ENCODE measurements around the gene CBARP. TPM values are rescaled to one million over a fixed set of nuclear protein-coding genes. Genes with fewer than 3 reads are reported as not detected.
A peak's percentile ranks its signal among the peaks of the same experiment; 100 is the strongest.

CBARP gene
- total and polyA plus RNA-seq, 7 experiments from 2014 or later = 0.15 to 0.27 TPM; not detected in 5

GRCh38 chr19:1216756-1217155, 21.0 kb downstream of the CBARP start:
- H3K4me1 Mint-ChIP-seq = peaks cover 14 to 21% (median 15%) of the 10 kb centered on the region in 7 donors
- ChIA-PET CTCF (no interaction called here), POLR2A (no interaction called here)
- Histone ChIP-seq H3K9me3 (ENCODE audit: control insufficient read depth in 2 of 3, low read length in 3 of 3) (no peaks in the 10 kb centered on the region), H3K4me1 (ENCODE audit: control insufficient read depth in 2 of 2, insufficient read depth in 2 of 2, low read length in 2 of 2) (peaks cover 12 to 16% of the 10 kb centered on the region in 2 donors), H3K27me3 (ENCODE audit: control insufficient read depth in 2 of 2, insufficient read depth in 2 of 2, low read length in 2 of 2) (no peaks in the 10 kb centered on the region), H3K36me3 (ENCODE audit: control insufficient read depth in 2 of 3, insufficient read depth in 3 of 3, low read length in 3 of 3) (peaks cover 0 to 34% (median 5%) of the 10 kb centered on the region in 3 experiments), H3K4me3 (ENCODE audit: low read length) (no peak overlapping the region), H3K27ac (ENCODE audit: low read depth, low read length) (no peak overlapping the region)
- peaks cover 0 to 7% (median 5%) of the 10 kb centered on the region in 5 donors for H3K36me3 Mint-ChIP-seq
- intact Hi-C loops (cut with micrococcal nuclease) = no loop called here
- H3K4me3 Mint-ChIP-seq = no peak overlapping the region
- no peaks in the 10 kb centered on the region for H3K27me3 Mint-ChIP-seq
- ATAC-seq = no peak
- H3K9me3 Mint-ChIP-seq = peaks cover 0 to 2% (median 0%) of the 10 kb centered on the region in 11 donors
- no peak overlapping the region for H3K27ac Mint-ChIP-seq
- no peak for DNase-seq

- no peaks in the 10 kb centered on the region for H3K9me3 ChIP-seq (ENCODE audit: control insufficient read depth in 2 of 3, low read length in 3 of 3)
- H3K4me3 ChIP-seq (ENCODE audit: low read length) = no peak overlapping the region
- no peak for ATAC-seq
- no peak for DNase-seq
- Mint-ChIP-seq H3K36me3 (peaks cover 0 to 10% (median 5%) of the 10 kb centered on the region in 5 donors), H3K27ac (no peak overlapping the region), H3K4me3 (no peak overlapping the region), H3K27me3 (no peaks in the 10 kb centered on the region), H3K9me3 (peaks cover 0 to 2% (median 0%) of the 10 kb centered on the region in 11 donors), H3K4me1 (peaks cover 18 to 29% (median 23%) of the 10 kb centered on the region in 7 donors)
- no peak overlapping the region for H3K27ac ChIP-seq (ENCODE audit: low read depth, low read length)
- intact Hi-C loops (cut with micrococcal nuclease) = no loop called here
- ChIA-PET CTCF (no interaction called here), POLR2A (interaction anchor here (1.8 kb wide), 1 partner anchor 84 kb away, joined by 5 read pairs; no protein-coding TSS in a partner anchor)
- no peaks in the 10 kb centered on the region for H3K27me3 ChIP-seq (ENCODE audit: control insufficient read depth in 2 of 2, insufficient read depth in 2 of 2, low read length in 2 of 2)
- peaks cover 12 to 20% of the 10 kb centered on the region in 2 donors for H3K4me1 ChIP-seq (ENCODE audit: control insufficient read depth in 2 of 2, insufficient read depth in 2 of 2, low read length in 2 of 2)
- H3K36me3 ChIP-seq (ENCODE audit: control insufficient read depth in 2 of 3, insufficient read depth in 3 of 3, low read length in 3 of 3) = peaks cover 0 to 19% (median 0%) of the 10 kb centered on the region in 3 experiments
Observed at GRCh38 chr19:1214862-1215731, 22.7 kb downstream of the CBARP start.

GRCh38 chr19:1214299-1214861, 23.4 kb downstream of the CBARP start:
- Histone ChIP-seq H3K36me3 (ENCODE audit: control insufficient read depth in 2 of 3, insufficient read depth in 3 of 3, low read length in 3 of 3) (peaks cover 0 to 20% (median 0%) of the 10 kb centered on the region in 3 experiments), H3K27ac (ENCODE audit: low read depth, low read length) (peak overlapping the region; percentile 71), H3K4me1 (ENCODE audit: control insufficient read depth in 2 of 2, insufficient read depth in 2 of 2, low read length in 2 of 2) (peaks cover 12 to 25% of the 10 kb centered on the region in 2 donors), H3K9me3 (ENCODE audit: control insufficient read depth in 2 of 3, low read length in 3 of 3) (no peaks in the 10 kb centered on the region), H3K4me3 (ENCODE audit: low read length) (no peak overlapping the region), H3K27me3 (ENCODE audit: control insufficient read depth in 2 of 2, insufficient read depth in 2 of 2, low read length in 2 of 2) (no peaks in the 10 kb centered on the region)
- Mint-ChIP-seq H3K27me3 (no peaks in the 10 kb centered on the region), H3K9me3 (peaks cover 0 to 2% (median 0%) of the 10 kb centered on the region in 11 donors), H3K27ac (peak overlapping the region in 8 of 9 donors; percentile 87 to 99 (median 93)), H3K4me1 (peaks cover 19 to 36% (median 27%) of the 10 kb centered on the region in 7 donors), H3K36me3 (peaks cover 0 to 12% (median 5%) of the 10 kb centered on the region in 5 donors), H3K4me3 (peak overlapping the region; percentile 75 to 88 (median 78))
- DNase-seq (no peak), ATAC-seq (no peak)
- CTCF ChIA-PET = interaction anchor here (0.6 kb wide), 1 partner anchor 29 kb away, joined by 3 read pairs; no protein-coding TSS in a partner anchor
- POLR2A ChIA-PET = interaction anchor here (0.7 to 1.8 kb wide), 6 partner anchors 39 to 201 kb away, joined by 3 to 5 read pairs (median 3); partner anchors contain the start of genes ABCA7 and CIRBP
- intact Hi-C loops (cut with micrococcal nuclease) = no loop called here

GRCh38 chr19:1213391-1214286, 24.2 kb downstream of the CBARP start:
- Histone ChIP-seq H3K27me3 (ENCODE audit: control insufficient read depth in 2 of 2, insufficient read depth in 2 of 2, low read length in 2 of 2) (no peaks in the 10 kb centered on the region), H3K9me3 (ENCODE audit: control insufficient read depth in 2 of 3, low read length in 3 of 3) (no peaks in the 10 kb centered on the region), H3K4me1 (ENCODE audit: control insufficient read depth in 2 of 2, insufficient read depth in 2 of 2, low read length in 2 of 2) (peaks cover 16 to 29% of the 10 kb centered on the region in 2 donors), H3K27ac (ENCODE audit: low read depth, low read length) (peak overlapping the region; percentile 71), H3K36me3 (ENCODE audit: control insufficient read depth in 2 of 3, insufficient read depth in 3 of 3, low read length in 3 of 3) (peaks cover 0 to 18% (median 0%) of the 10 kb centered on the region in 3 experiments), H3K4me3 (ENCODE audit: low read length) (peak overlapping the region; percentile 31)
- peak; percentile 90 for ATAC-seq
- POLR2A ChIA-PET = interaction anchor here (0.7 to 1.8 kb wide), 6 partner anchors 39 to 201 kb away, joined by 3 to 5 read pairs (median 3); partner anchors contain the start of genes ABCA7 and CIRBP
- DNase-seq = peak; percentile 37 to 71 (median 53)
- H3K4me3 Mint-ChIP-seq = peak overlapping the region; percentile 75 to 88 (median 78)
- peaks cover 19 to 37% (median 27%) of the 10 kb centered on the region in 7 donors for H3K4me1 Mint-ChIP-seq
- CTCF ChIA-PET = interaction anchor here (0.5 to 0.6 kb wide), 2 partner anchors 30 to 36 kb away, joined by 3 to 6 read pairs; no protein-coding TSS in a partner anchor
- peak overlapping the region; percentile 87 to 99 (median 93) for H3K27ac Mint-ChIP-seq
- no peaks in the 10 kb centered on the region for H3K27me3 Mint-ChIP-seq
- H3K9me3 Mint-ChIP-seq = peaks cover 0 to 2% (median 0%) of the 10 kb centered on the region in 11 donors
- H3K36me3 Mint-ChIP-seq = peaks cover 0 to 12% (median 5%) of the 10 kb centered on the region in 5 donors
- intact Hi-C loops (cut with micrococcal nuclease) = no loop called here

- peaks cover 27 to 29% of the 10 kb centered on the region in 2 donors for H3K4me1 ChIP-seq (ENCODE audit: control insufficient read depth in 2 of 2, insufficient read depth in 2 of 2, low read length in 2 of 2)
- H3K4me3 ChIP-seq (ENCODE audit: low read length) = no peak overlapping the region
- H3K36me3 ChIP-seq (ENCODE audit: control insufficient read depth in 2 of 3, insufficient read depth in 3 of 3, low read length in 3 of 3) = peaks cover 0 to 13% (median 0%) of the 10 kb centered on the region in 3 experiments
- peak overlapping the region in 2 of 9 donors; percentile 67 to 78 for H3K27ac Mint-ChIP-seq
- peaks cover 0 to 2% (median 0%) of the 10 kb centered on the region in 11 donors for H3K9me3 Mint-ChIP-seq
- no peaks in the 10 kb centered on the region for H3K27me3 Mint-ChIP-seq
- DNase-seq (no peak), ATAC-seq (no peak)
- ChIA-PET CTCF (no interaction called here), POLR2A (interaction anchor here (0.9 to 1.2 kb wide), 2 partner anchors 19 to 27 kb away, joined by 3 to 4 read pairs; no protein-coding TSS in a partner anchor)
- H3K9me3 ChIP-seq (ENCODE audit: control insufficient read depth in 2 of 3, low read length in 3 of 3) = no peaks in the 10 kb centered on the region
- peak overlapping the region; percentile 4 for H3K27ac ChIP-seq (ENCODE audit: low read depth, low read length)
- H3K27me3 ChIP-seq (ENCODE audit: control insufficient read depth in 2 of 2, insufficient read depth in 2 of 2, low read length in 2 of 2) = no peaks in the 10 kb centered on the region
- peak overlapping the region in 4 of 10 donors; percentile 17 to 47 (median 27) for H3K4me3 Mint-ChIP-seq
- peaks cover 22 to 48% (median 32%) of the 10 kb centered on the region in 7 donors for H3K4me1 Mint-ChIP-seq
- intact Hi-C loops (cut with micrococcal nuclease) = no loop called here
- H3K36me3 Mint-ChIP-seq = peaks cover 0 to 18% (median 5%) of the 10 kb centered on the region in 5 donors
Observed at GRCh38 chr19:1211494-1212234, 26.1 kb downstream of the CBARP start.

Measured in naive thymus-derived CD4-positive, alpha-beta T cell (primary cell).